Cardiac fibroblast (primary cell): ENCODE measurements around the gene IRX2.

Experiments used
- DNase-seq, 2 donors: peaks; one replicate each; pipeline versions ENCODE4 v3.0.0 to v3.0.0-alpha.2; 2010; ENCODE audit warnings: low read depth in 2 of 2
- H3K4me3 ChIP-seq, 2 donors: replicated peaks in 1 of 2; 1 replicate in 1 of 2; 2 replicates in 1 of 2; pipeline ENCODE4 v1.5.1; 2011; ENCODE audit warnings: low read depth in 2 of 2, low read length in 2 of 2, mild to moderate bottlenecking in 2 of 2, moderate library complexity in 1 of 2
- CTCF ChIP-seq: IDR thresholded peaks from one replicate; pipeline ENCODE4 v1.5.1; 2011; ENCODE audit warnings: low read depth, mild to moderate bottlenecking, low read length, inconsistent platforms

The IRX2 gene

GRCh38 chr5:2721385-2722138, 29.9 kb downstream of the IRX2 start:
- H3K4me3 ChIP-seq: no peak overlapping the region
- no peak for DNase-seq
- TF ChIP-seq CTCF: no peak

GRCh38 chr5:2719332-2719731, 32.1 kb downstream of the IRX2 start:
- no peak for TF ChIP-seq CTCF
- no peak for DNase-seq
- no peak overlapping the region for H3K4me3 ChIP-seq

GRCh38 chr5:2718115-2718514, 33.4 kb downstream of the IRX2 start:
- DNase-seq: no peak
- TF ChIP-seq CTCF: no peak
- H3K4me3 ChIP-seq: no peak overlapping the region

- no peak overlapping the region for H3K4me3 ChIP-seq
- TF ChIP-seq CTCF: no peak
- no peak for DNase-seq
Observed at GRCh38 chr5:2715856-2716255, 35.6 kb downstream of the IRX2 start.

- TF ChIP-seq CTCF: no peak
- H3K4me3 ChIP-seq: no peak overlapping the region
Observed at GRCh38 chr5:2714805-2715204, 36.7 kb downstream of the IRX2 start.

GRCh38 chr5:2714026-2714425, 37.5 kb downstream of the IRX2 start:
- H3K4me3 ChIP-seq: no peak overlapping the region
- no peak for TF ChIP-seq CTCF
- no peak for DNase-seq

More at GRCh38 chr5:2714805-2715204, 36.7 kb downstream of the IRX2 start:
- no peak for DNase-seq
